T-cell (primary cell): ENCODE data around the gene LRRC1. TPM values are rescaled to one million over a fixed set of nuclear protein-coding genes. Genes with fewer than 3 reads are reported as not detected.

Experiments used
- ATAC-seq, 4 experiments: fragments of 200-7000 bp in 3 of 4; fragments of 150-1000 bp in 1 of 4; cut with Tn5 transposase; replicated peaks in 1 of 4; 1 replicate in 3 of 4; 2 replicates in 1 of 4; pipeline ENCODE4 v1.10.0; 2021; ENCODE audit warnings: moderate library complexity in 3 of 4, mild to moderate bottlenecking in 2 of 4, moderate number of reproducible peaks in 1 of 4
- CTCF ChIA-PET, 2 donors: fragments of 300-600 bp; sonication (Branson Sonifier 250); formaldehyde crosslinking; loops; one replicate each; lab custom pipeline; 2022; ENCODE audit warnings: antibody characterized with exemption in 2 of 2; lab: Charles Lee
- POLR2A ChIA-PET, 2 donors: fragments of 300-600 bp; sonication (Branson Sonifier 250); formaldehyde crosslinking; loops; one replicate each; lab custom pipeline; 2022; ENCODE audit warnings: antibody characterized with exemption in 2 of 2; lab: Charles Lee
- DNase-seq, 35 experiments: peaks; one replicate each; pipeline versions ENCODE4 v3.0.0 to v3.0.0-alpha.2; 2013 to 2023
- H3K27ac ChIP-seq: one replicate; pipeline ENCODE4 v1.5.1; 2013; ENCODE audit warnings: low read length
- H3K27me3 ChIP-seq, 2 experiments: replicated peaks in 1 of 2; 1 replicate in 1 of 2; 2 replicates in 1 of 2; pipeline versions ENCODE4 v1.6.1 to v1.7.0; 2013; ENCODE audit warnings: low read length in 1 of 2, mixed read lengths in 1 of 2; ENCODE audit not compliant: control insufficient read depth in 2 of 2, insufficient read depth in 2 of 2; ENCODE audit errors: extremely low read depth in 1 of 2
- H3K36me3 ChIP-seq, 2 donors: 1 replicate in 1 of 2; 2 replicates in 1 of 2; pipeline versions ENCODE4 v1.6.1 to v1.7.0; 2013; ENCODE audit warnings: low read length in 1 of 2; ENCODE audit not compliant: control insufficient read depth in 2 of 2, insufficient read depth in 1 of 2; ENCODE audit errors: extremely low read depth in 1 of 2
- H3K4me1 ChIP-seq, 2 experiments: 1 replicate in 1 of 2; 2 replicates in 1 of 2; pipeline versions ENCODE4 v1.6.1 to v1.7.0; 2013; ENCODE audit warnings: low read length in 2 of 2, mixed read lengths in 1 of 2; ENCODE audit not compliant: insufficient read depth in 2 of 2, control insufficient read depth in 1 of 2; ENCODE audit errors: extremely low read depth in 1 of 2
- H3K4me3 ChIP-seq, 2 donors: 1 replicate in 1 of 2; 2 replicates in 1 of 2; pipeline versions ENCODE4 v1.5.1 to v1.7.0; 2013; ENCODE audit warnings: mild to moderate bottlenecking in 2 of 2, low read length in 1 of 2, moderate library complexity in 1 of 2; ENCODE audit not compliant: control insufficient read depth in 1 of 2; ENCODE audit errors: extremely low read depth in 1 of 2
- H3K9me3 ChIP-seq: 2 replicates; pipeline ENCODE4 v1.7.0; 2013
- H3K27ac Mint-ChIP-seq, 2 donors: one replicate each; pipeline ENCODE4 v1.8.0; 2020 to 2021; ENCODE audit warnings: mild to moderate bottlenecking in 2 of 2, mixed read lengths in 2 of 2
- H3K27me3 Mint-ChIP-seq, 2 donors: one replicate each; pipeline ENCODE4 v1.8.0; 2021 to 2022; ENCODE audit warnings: mixed read lengths in 2 of 2
- H3K36me3 Mint-ChIP-seq: one replicate; pipeline ENCODE4 v1.8.0; 2021; ENCODE audit warnings: mixed read lengths
- H3K4me1 Mint-ChIP-seq, 3 donors: one replicate each; pipeline ENCODE4 v1.8.0; 2020 to 2022; ENCODE audit warnings: mixed read lengths in 3 of 3, mild to moderate bottlenecking in 1 of 3
- H3K4me3 Mint-ChIP-seq, 3 donors: one replicate each; pipeline ENCODE4 v1.8.0; 2020 to 2022; ENCODE audit warnings: mild to moderate bottlenecking in 3 of 3, mixed read lengths in 3 of 3, moderate library complexity in 3 of 3
- H3K9me3 Mint-ChIP-seq, 3 donors: one replicate each; pipeline ENCODE4 v1.8.0; 2020 to 2022; ENCODE audit warnings: mixed read lengths in 3 of 3
- WGBS: methylation state at CpG from one replicate; pipeline ENCODE4 v1.1.5; 2013; ENCODE audit warnings: missing lambda C conversion rate; ENCODE audit not compliant: insufficient coverage; 5-methylcytosine and 5-hydroxymethylcytosine counted together
- total RNA-seq, 35 experiments: library from RNA in 6 of 35; stranded (reverse) in 6 of 35; fragments of 120-200 nt in 1 of 35; gene quantifications; one replicate each; pipeline versions ENCODE4 v1.2.1 to v1.2.4 and lab custom pipeline; 2013 to 2026

Gene LRRC1
- total RNA-seq, 5 donors from 2014 or later (not counting 1 experiment from before 2014, with no cell fraction given) = 2.1 to 3.9 (median 2.8) TPM

DNA sequence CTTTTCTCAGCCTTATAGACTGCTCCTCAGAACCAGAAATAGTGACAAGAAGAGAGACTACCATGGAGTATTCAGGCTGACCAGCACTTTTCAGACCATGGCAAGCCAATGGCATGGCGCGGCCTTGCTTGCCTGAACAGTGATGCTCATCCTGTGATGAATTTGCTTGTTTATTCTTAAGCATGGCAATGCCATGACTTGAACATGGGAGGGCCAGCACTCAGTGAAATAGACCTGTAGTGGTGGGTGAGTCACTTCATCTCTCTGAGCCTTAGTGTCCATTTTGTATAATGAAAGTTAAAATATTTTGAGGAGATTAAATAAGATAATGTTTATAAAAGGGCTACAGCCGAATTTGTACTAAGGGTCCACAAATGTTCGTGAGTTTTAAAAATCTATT lies 79.1 kb downstream of the LRRC1 start:
- POLR2A ChIA-PET = no interaction called here
- H3K9me3 ChIP-seq = no peaks in the 10 kb centered on the region
- 100% methylated on average over 2 of the region's 4 CpGs for WGBS
- Mint-ChIP-seq H3K27me3 (no peaks in the 10 kb centered on the region), H3K4me3 (no peak overlapping the region), H3K36me3 (peaks cover 15% of the 10 kb centered on the region), H3K4me1 (peaks cover 0 to 5% (median 3%) of the 10 kb centered on the region in 3 donors), H3K9me3 (peaks cover 0 to 6% (median 3%) of the 10 kb centered on the region in 3 donors), H3K27ac (no peak overlapping the region)
- H3K4me3 ChIP-seq = no peak overlapping the region
- no peaks in the 10 kb centered on the region for H3K36me3 ChIP-seq
- no peak overlapping the region for H3K27ac ChIP-seq
- no peaks in the 10 kb centered on the region for H3K27me3 ChIP-seq
- no peaks in the 10 kb centered on the region for H3K4me1 ChIP-seq
- DNase-seq = no peak
- ATAC-seq = no peak
- CTCF ChIA-PET = no interaction called here

DNA sequence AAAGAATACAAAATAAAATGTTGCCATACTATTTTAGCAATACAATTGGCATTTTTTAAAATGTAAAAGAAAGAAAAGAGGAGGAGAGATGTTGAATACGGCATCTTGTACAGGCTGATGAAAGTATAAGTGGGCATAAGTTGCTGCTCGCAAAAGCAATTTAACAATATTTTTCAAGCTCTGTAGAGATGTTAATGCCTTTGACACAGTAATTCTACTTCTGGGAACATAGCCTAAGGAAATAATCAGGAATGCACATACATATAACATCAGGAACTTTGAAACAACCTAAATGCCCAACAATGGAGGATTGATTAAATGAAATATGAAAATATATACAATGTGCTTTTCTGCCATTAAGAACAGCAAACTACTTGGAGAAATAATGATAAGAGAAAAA lies 80.2 kb downstream of the LRRC1 start:
- CTCF ChIA-PET = no interaction called here
- Mint-ChIP-seq H3K36me3 (peaks cover 21% of the 10 kb centered on the region), H3K4me3 (no peak overlapping the region), H3K4me1 (peaks cover 0 to 5% (median 3%) of the 10 kb centered on the region in 3 donors), H3K27ac (no peak overlapping the region), H3K9me3 (peaks cover 0 to 6% (median 3%) of the 10 kb centered on the region in 3 donors), H3K27me3 (no peaks in the 10 kb centered on the region)
- no peaks in the 10 kb centered on the region for H3K27me3 ChIP-seq
- DNase-seq = no peak
- WGBS = no CpG with 5 or more reads among the region's 2 CpGs
- H3K4me3 ChIP-seq = no peak overlapping the region
- H3K27ac ChIP-seq = no peak overlapping the region
- no peaks in the 10 kb centered on the region for H3K9me3 ChIP-seq
- POLR2A ChIA-PET = no interaction called here
- no peaks in the 10 kb centered on the region for H3K4me1 ChIP-seq
- ATAC-seq = no peak
- no peaks in the 10 kb centered on the region for H3K36me3 ChIP-seq

DNA sequence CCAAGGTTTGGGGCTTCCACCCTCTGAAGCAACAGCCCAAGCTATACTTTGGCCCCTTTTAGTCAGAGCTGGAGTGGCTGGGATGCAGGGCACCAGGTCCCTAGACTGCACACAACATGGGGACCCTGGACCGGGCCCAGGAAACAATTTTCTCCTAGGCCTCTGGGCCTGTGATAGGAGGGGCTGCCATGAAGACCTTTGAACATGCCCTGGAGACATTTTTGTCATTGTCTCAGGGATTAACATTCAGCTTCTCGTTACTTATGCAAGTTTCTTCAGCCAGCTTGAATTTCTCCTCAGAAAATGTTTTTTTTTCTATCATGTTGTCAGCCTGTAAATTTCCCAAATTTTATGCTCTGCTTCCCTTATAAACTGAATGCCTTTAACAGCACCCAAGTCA lies 82.3 kb downstream of the LRRC1 start:
- H3K36me3 ChIP-seq = no peaks in the 10 kb centered on the region
- H3K4me1 ChIP-seq = no peaks in the 10 kb centered on the region
- Mint-ChIP-seq H3K27ac (no peak overlapping the region), H3K27me3 (no peaks in the 10 kb centered on the region), H3K36me3 (peaks cover 21% of the 10 kb centered on the region), H3K4me1 (no peaks in the 10 kb centered on the region), H3K4me3 (no peak overlapping the region), H3K9me3 (peaks cover 0 to 6% (median 3%) of the 10 kb centered on the region in 3 donors)
- no peaks in the 10 kb centered on the region for H3K27me3 ChIP-seq
- no peak overlapping the region for H3K4me3 ChIP-seq
- ATAC-seq (no peak), DNase-seq (no peak)
- H3K27ac ChIP-seq = no peak overlapping the region
- WGBS = 57% methylated on average over 1 of the region's 2 CpGs
- ChIA-PET CTCF (no interaction called here), POLR2A (no interaction called here)
- no peaks in the 10 kb centered on the region for H3K9me3 ChIP-seq

DNA sequence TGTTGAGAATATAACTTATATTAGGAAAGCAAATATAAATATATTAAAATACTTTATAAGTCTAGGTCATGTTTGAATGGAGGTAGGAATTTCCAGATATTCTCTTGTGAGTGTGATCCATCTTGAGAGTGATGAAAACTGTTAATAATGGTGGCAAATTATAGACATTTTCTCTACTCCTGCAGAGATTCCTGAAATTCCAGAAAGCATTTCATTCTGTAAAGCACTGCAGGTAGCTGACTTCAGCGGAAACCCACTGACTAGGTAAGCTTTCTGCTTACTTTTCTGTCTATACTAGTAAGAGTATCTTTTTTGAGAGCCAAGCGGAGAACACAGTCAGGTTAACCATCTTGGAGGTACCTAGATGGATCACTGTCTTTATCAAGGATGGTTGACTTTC lies 84.0 kb downstream of the LRRC1 start:
- H3K27ac Mint-ChIP-seq = no peak overlapping the region
- H3K36me3 Mint-ChIP-seq = peaks cover 28% of the 10 kb centered on the region

DNA sequence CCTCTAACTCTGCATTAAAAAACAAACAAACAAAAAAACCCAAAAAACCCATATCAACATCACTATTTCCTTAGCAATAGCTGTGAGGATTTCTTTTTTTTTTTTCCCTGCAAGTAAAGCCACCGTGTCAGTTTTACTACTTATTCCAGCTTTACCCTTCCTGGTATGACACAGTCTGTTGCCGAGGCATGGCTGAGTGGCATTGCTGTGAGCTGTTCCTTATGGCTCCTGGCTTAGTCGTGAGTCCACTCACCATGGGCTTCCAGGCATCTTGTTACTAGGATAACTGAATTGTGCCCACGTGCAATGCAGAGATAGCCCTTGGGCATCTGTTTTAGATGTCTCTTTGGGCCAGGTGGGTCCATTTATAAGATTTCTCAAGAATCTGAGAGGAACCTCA lies 84.8 kb downstream of the LRRC1 start:
- H3K27me3 ChIP-seq = no peaks in the 10 kb centered on the region
- no peak for DNase-seq
- H3K4me1 ChIP-seq = no peaks in the 10 kb centered on the region
- peaks cover 33% of the 10 kb centered on the region for H3K36me3 Mint-ChIP-seq
- H3K4me3 Mint-ChIP-seq = no peak overlapping the region
- H3K27me3 Mint-ChIP-seq = no peaks in the 10 kb centered on the region
- H3K27ac ChIP-seq = no peak overlapping the region
- H3K9me3 Mint-ChIP-seq = peaks cover 0 to 6% (median 3%) of the 10 kb centered on the region in 3 donors
- no peak for ATAC-seq
- no peak overlapping the region for H3K4me3 ChIP-seq
- no peaks in the 10 kb centered on the region for H3K4me1 Mint-ChIP-seq
- H3K36me3 ChIP-seq = no peaks in the 10 kb centered on the region
- ChIA-PET POLR2A (no interaction called here), CTCF (no interaction called here)
- H3K9me3 ChIP-seq = no peaks in the 10 kb centered on the region
- no peak overlapping the region for H3K27ac Mint-ChIP-seq
- WGBS = 94% methylated on average over 3 of the region's 4 CpGs

More for the DNA sequence above, 84.0 kb downstream of the LRRC1 start:
- Histone ChIP-seq H3K9me3 (no peaks in the 10 kb centered on the region), H3K4me3 (no peak overlapping the region), H3K27ac (no peak overlapping the region), H3K36me3 (no peaks in the 10 kb centered on the region), H3K4me1 (no peaks in the 10 kb centered on the region), H3K27me3 (no peaks in the 10 kb centered on the region)
- Mint-ChIP-seq H3K4me3 (no peak overlapping the region), H3K9me3 (peaks cover 0 to 6% (median 3%) of the 10 kb centered on the region in 3 donors), H3K27me3 (no peaks in the 10 kb centered on the region), H3K4me1 (no peaks in the 10 kb centered on the region)
- no CpG with 5 or more reads among the region's 2 CpGs for WGBS
- ChIA-PET POLR2A (no interaction called here), CTCF (interaction anchor here in 1 of 2 donors (0.6 kb wide), 1 partner anchor 1055 kb away, joined by 3 read pairs; no protein-coding TSS in a partner anchor)
- DNase-seq (no peak), ATAC-seq (no peak)

DNA sequence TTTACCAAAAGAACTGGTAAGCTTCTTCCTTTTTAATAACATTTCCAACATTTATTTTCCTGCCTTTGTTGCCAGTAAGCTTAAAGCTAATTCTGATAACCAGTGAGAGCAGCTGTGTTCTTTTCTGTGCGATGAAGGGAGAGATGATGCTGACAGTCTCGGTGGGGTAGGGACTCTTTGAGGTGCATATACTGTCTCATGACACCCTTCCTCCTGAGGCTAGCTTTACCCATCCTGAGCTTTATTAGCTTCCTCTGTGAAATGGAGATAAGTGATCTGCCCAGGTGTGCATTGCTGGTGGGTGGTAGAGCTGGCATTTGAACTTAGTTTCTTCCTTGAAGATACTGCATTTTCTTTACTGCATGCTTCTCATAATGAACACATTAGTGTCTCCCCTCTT lies 92.5 kb downstream of the LRRC1 start:
- Mint-ChIP-seq H3K27ac (no peak overlapping the region), H3K27me3 (no peaks in the 10 kb centered on the region), H3K4me3 (no peak overlapping the region), H3K36me3 (peaks cover 20% of the 10 kb centered on the region), H3K4me1 (no peaks in the 10 kb centered on the region), H3K9me3 (no peaks in the 10 kb centered on the region)
- ChIA-PET POLR2A (no interaction called here), CTCF (no interaction called here)
- no CpG with 5 or more reads among the region's 2 CpGs for WGBS
- H3K4me3 ChIP-seq = no peak overlapping the region
- H3K36me3 ChIP-seq = no peaks in the 10 kb centered on the region
- no peaks in the 10 kb centered on the region for H3K4me1 ChIP-seq
- no peaks in the 10 kb centered on the region for H3K27me3 ChIP-seq
- no peaks in the 10 kb centered on the region for H3K9me3 ChIP-seq
- DNase-seq = no peak
- no peak for ATAC-seq
- H3K27ac ChIP-seq = no peak overlapping the region

DNA sequence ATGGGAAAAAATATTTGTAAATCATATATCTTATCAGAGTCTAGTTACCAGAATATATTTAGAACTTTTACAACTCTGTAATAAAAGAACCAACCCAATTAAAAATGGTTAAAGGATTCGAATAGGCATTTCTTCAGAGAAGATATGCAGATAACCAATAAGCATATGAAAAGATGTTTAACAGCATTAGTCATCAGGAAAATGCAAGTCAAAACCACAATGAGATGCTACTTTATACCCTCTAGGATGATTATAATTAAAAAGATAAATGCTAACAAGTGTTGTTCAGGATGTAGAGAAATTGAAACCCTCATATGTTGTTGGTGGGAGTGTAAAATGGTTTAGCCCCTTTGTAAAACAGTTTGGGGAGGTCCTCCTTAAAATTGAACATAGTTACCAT lies 94.1 kb downstream of the LRRC1 start:
- Mint-ChIP-seq H3K36me3 (peaks cover 12% of the 10 kb centered on the region), H3K27ac (no peak overlapping the region), H3K27me3 (no peaks in the 10 kb centered on the region), H3K9me3 (no peaks in the 10 kb centered on the region), H3K4me3 (no peak overlapping the region), H3K4me1 (peaks cover 0 to 7% (median 2%) of the 10 kb centered on the region in 3 donors)
- H3K36me3 ChIP-seq = no peaks in the 10 kb centered on the region
- ATAC-seq = no peak
- no peak for DNase-seq
- ChIA-PET POLR2A (no interaction called here), CTCF (no interaction called here)
- no peaks in the 10 kb centered on the region for H3K4me1 ChIP-seq
- no peaks in the 10 kb centered on the region for H3K27me3 ChIP-seq
- no CpG with 5 or more reads among the region's 1 CpG for WGBS
- no peak overlapping the region for H3K4me3 ChIP-seq
- H3K27ac ChIP-seq = no peak overlapping the region
- H3K9me3 ChIP-seq = no peaks in the 10 kb centered on the region
